OCI-LY1 (cell line): ENCODE data around the gene NEU3.

ENCODE experiments used
- H2AFZ ChIP-seq: fragments of 200-600 bp; sonication (generic), shearing (Covaris generic); 2 replicates; pipeline ENCODE4 v1.6.0; 2014; ENCODE audit warnings: antibody characterized with exemption, mild to moderate bottlenecking, low read length
- H3F3A ChIP-seq: fragments of 200-600 bp; sonication (generic), shearing (Covaris generic); 2 replicates; pipeline ENCODE4 v1.6.0; 2014; ENCODE audit warnings: mild to moderate bottlenecking, antibody characterized with exemption, low read length, moderate library complexity; ENCODE audit not compliant: insufficient read depth
- H3K27ac ChIP-seq: fragments of 200-600 bp; sonication (generic); 2 replicates; pipeline ENCODE4 v1.5.1; 2014; ENCODE audit warnings: low read length, mixed run types, mild to moderate bottlenecking, low read depth; ENCODE audit not compliant: poor library complexity, severe bottlenecking
- H3K27me3 ChIP-seq: fragments of 200-600 bp; sonication (generic); 2 replicates; pipeline ENCODE4 v1.6.0; 2014; ENCODE audit warnings: antibody characterized with exemption, mild to moderate bottlenecking, low read length, moderate library complexity; ENCODE audit not compliant: insufficient read depth
- H3K36me3 ChIP-seq: fragments of 200-600 bp; sonication (generic); 2 replicates; pipeline ENCODE4 v1.6.1; 2014; ENCODE audit warnings: mild to moderate bottlenecking, antibody characterized with exemption, low read length, moderate library complexity, mixed read lengths; ENCODE audit not compliant: insufficient read depth
- H3K4me1 ChIP-seq: fragments of 200-600 bp; sonication (generic); 2 replicates; pipeline ENCODE4 v1.5.1; 2014; ENCODE audit warnings: mild to moderate bottlenecking, low read length, moderate library complexity; ENCODE audit not compliant: insufficient read depth, severe bottlenecking
- H3K4me2 ChIP-seq: fragments of 200-600 bp; sonication (generic), shearing (Covaris generic); 2 replicates; pipeline ENCODE4 v1.6.1; 2014; ENCODE audit warnings: low read length
- H3K4me3 ChIP-seq: fragments of 200-600 bp; sonication (generic); 2 replicates; pipeline ENCODE4 v1.5.1; 2014; ENCODE audit warnings: low read length, low read depth, mild to moderate bottlenecking, mixed read lengths; ENCODE audit not compliant: poor library complexity, severe bottlenecking
- H3K79me2 ChIP-seq: fragments of 200-600 bp; shearing (Covaris generic); 2 replicates; pipeline ENCODE4 v1.6.1; 2016; ENCODE audit warnings: mixed run types, low read length, mixed read lengths; ENCODE audit not compliant: insufficient read depth
- H3K9ac ChIP-seq: fragments of 200-600 bp; sonication (generic), shearing (Covaris generic); 2 replicates; pipeline ENCODE4 v1.6.1; 2014; ENCODE audit warnings: mild to moderate bottlenecking, low read length, mixed read lengths
- H3K9me2 ChIP-seq: fragments of 200-600 bp; sonication (generic), shearing (Covaris generic); 2 replicates; pipeline ENCODE4 v1.6.1; 2014; ENCODE audit warnings: low read depth, mild to moderate bottlenecking, low read length, mixed read lengths
- H3K9me3 ChIP-seq: fragments of 200-600 bp; shearing (Covaris generic); 2 replicates; pipeline ENCODE4 v1.6.1; 2014; ENCODE audit warnings: low read length, mixed read lengths
- H4K20me1 ChIP-seq: fragments of 200-600 bp; sonication (generic), shearing (Covaris generic); 2 replicates; pipeline ENCODE4 v1.6.0; 2016; ENCODE audit warnings: mild to moderate bottlenecking, low read length; ENCODE audit not compliant: insufficient read depth
- CTCF ChIP-seq: fragments of 200-600 bp; sonication (generic), shearing (Covaris generic); IDR thresholded peaks from 2 replicates; pipeline ENCODE4 v1.5.1; 2017; ENCODE audit warnings: mild to moderate bottlenecking, antibody characterized with exemption, low read length, moderate library complexity, mixed read lengths
- EZH2 ChIP-seq: fragments of 200-600 bp; sonication (generic), shearing (Covaris generic); IDR thresholded peaks from 2 replicates; pipeline ENCODE4 v1.8.0; 2017; ENCODE audit warnings: borderline replicate concordance, mixed run types, mild to moderate bottlenecking, antibody characterized with exemption, low read length, moderate library complexity, mixed read lengths

The NEU3 gene

GRCh38 chr11:75004215-75004614, 15.5 kb downstream of the NEU3 start:
- H3F3A ChIP-seq = no peaks in the 10 kb centered on the region
- no peaks in the 10 kb centered on the region for H3K27me3 ChIP-seq
- no peaks in the 10 kb centered on the region for H3K9me2 ChIP-seq
- peaks cover 68% of the 10 kb centered on the region for H3K36me3 ChIP-seq
- H2AFZ ChIP-seq = no peak overlapping the region
- no peak overlapping the region for H3K4me3 ChIP-seq
- no peaks in the 10 kb centered on the region for H3K9me3 ChIP-seq
- no peak overlapping the region for H3K27ac ChIP-seq
- H3K4me2 ChIP-seq = no peak overlapping the region
- TF ChIP-seq CTCF = no peak
- no peak for TF ChIP-seq EZH2
- no peak overlapping the region for H3K9ac ChIP-seq
- no peaks in the 10 kb centered on the region for H3K79me2 ChIP-seq
- no peaks in the 10 kb centered on the region for H3K4me1 ChIP-seq
- no peaks in the 10 kb centered on the region for H4K20me1 ChIP-seq

- Histone ChIP-seq H3K36me3 (peaks cover 71% of the 10 kb centered on the region), H3K9me2 (no peaks in the 10 kb centered on the region), H3K4me1 (no peaks in the 10 kb centered on the region), H3K79me2 (no peaks in the 10 kb centered on the region), H4K20me1 (no peaks in the 10 kb centered on the region), H3K4me2 (no peak overlapping the region), H2AFZ (no peak overlapping the region), H3K27ac (no peak overlapping the region), H3F3A (no peaks in the 10 kb centered on the region), H3K27me3 (no peaks in the 10 kb centered on the region), H3K9me3 (no peaks in the 10 kb centered on the region), H3K9ac (no peak overlapping the region), H3K4me3 (no peak overlapping the region)
- TF ChIP-seq CTCF = no peak
- TF ChIP-seq EZH2 = no peak
These were observed 22.6 kb downstream of the NEU3 start for GRCh38 chr11:75011357-75011756.

GRCh38 chr11:75011872-75012271, 23.1 kb downstream of the NEU3 start:
- H3F3A ChIP-seq = no peaks in the 10 kb centered on the region
- no peak overlapping the region for H3K4me2 ChIP-seq
- H3K36me3 ChIP-seq = peaks cover 71% of the 10 kb centered on the region
- H3K4me3 ChIP-seq = no peak overlapping the region
- H3K27ac ChIP-seq = no peak overlapping the region
- TF ChIP-seq CTCF (no peak), EZH2 (no peak)
- no peak overlapping the region for H3K9ac ChIP-seq
- H3K27me3 ChIP-seq = no peaks in the 10 kb centered on the region
- H3K9me3 ChIP-seq = no peaks in the 10 kb centered on the region
- H3K4me1 ChIP-seq = no peaks in the 10 kb centered on the region
- H3K79me2 ChIP-seq = no peaks in the 10 kb centered on the region
- H2AFZ ChIP-seq = no peak overlapping the region
- H4K20me1 ChIP-seq = no peaks in the 10 kb centered on the region
- H3K9me2 ChIP-seq = no peaks in the 10 kb centered on the region
